ENCODE results near the gene DBH.

Gene DBH

DNA sequence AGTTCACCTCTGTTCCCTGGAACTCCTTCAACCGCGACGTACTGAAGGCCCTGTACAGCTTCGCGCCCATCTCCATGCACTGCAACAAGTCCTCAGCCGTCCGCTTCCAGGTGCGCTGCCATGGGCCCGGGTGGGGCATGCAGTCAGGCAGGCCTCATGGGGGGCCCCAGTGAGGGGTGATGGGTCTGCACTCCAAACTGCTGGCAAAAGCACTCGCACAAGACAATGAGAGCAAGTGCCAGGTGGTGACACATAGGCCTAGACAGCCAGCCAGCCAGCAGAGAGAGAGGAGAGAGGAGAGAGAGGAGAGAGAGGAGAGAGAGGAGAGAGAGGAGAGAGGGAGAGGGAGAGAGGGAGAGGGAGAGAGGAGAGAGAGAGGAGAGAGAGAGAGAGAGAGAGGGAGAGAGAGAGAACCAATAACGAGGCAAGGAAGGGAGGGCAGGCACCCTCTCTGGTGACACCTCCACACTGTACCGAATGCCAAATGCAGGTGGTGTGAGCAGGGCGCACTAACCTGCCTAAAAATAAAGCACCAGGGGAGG lies 21.0 kb downstream of the DBH start:
- no peak for TF ChIP-seq JUND (IDR thresholded peaks at IDR 0.05; ENCODE audit: low read depth)
- no peak for DNase-seq (ENCODE audit: low read depth in 1 of 2, low spot score in 1 of 2)
- in situ Hi-C loops (cut with HindIII; ENCODE audit: low pct_unique_long_range_greater_than_20kb, low sequenced_read_pairs), result no loop called here

- TF ChIP-seq JUND (IDR thresholded peaks at IDR 0.05; ENCODE audit: low read depth), result no peak
- DNase-seq (ENCODE audit: low read depth in 1 of 2, low spot score in 1 of 2), result peak; percentile 85 to 89
- in situ Hi-C loops (cut with HindIII; ENCODE audit: low pct_unique_long_range_greater_than_20kb, low sequenced_read_pairs), result no loop called here
Measured at GRCh38 chr9:133658442-133659431, 22.6 kb downstream of the DBH start.

- no peak for DNase-seq (ENCODE audit: low read depth in 1 of 2, low spot score in 1 of 2)
- in situ Hi-C loops (cut with HindIII; ENCODE audit: low pct_unique_long_range_greater_than_20kb, low sequenced_read_pairs), result no loop called here
- TF ChIP-seq JUND (IDR thresholded peaks at IDR 0.05; ENCODE audit: low read depth), result no peak
Measured at GRCh38 chr9:133659516-133659915, 23.4 kb downstream of the DBH start.

GRCh38 chr9:133661846-133662540 lies 25.8 kb downstream of the DBH start:
- in situ Hi-C loops (cut with HindIII; ENCODE audit: low pct_unique_long_range_greater_than_20kb, low sequenced_read_pairs), result no loop called here
- no peak for DNase-seq (ENCODE audit: low read depth in 1 of 2, low spot score in 1 of 2)
- TF ChIP-seq JUND (IDR thresholded peaks at IDR 0.05; ENCODE audit: low read depth), result no peak

GRCh38 chr9:133664173-133665050 lies 28.2 kb downstream of the DBH start:
- in situ Hi-C loops (cut with HindIII; ENCODE audit: low pct_unique_long_range_greater_than_20kb, low sequenced_read_pairs), result no loop called here
- no peak for DNase-seq (ENCODE audit: low read depth in 1 of 2, low spot score in 1 of 2)
- no peak for TF ChIP-seq JUND (IDR thresholded peaks at IDR 0.05; ENCODE audit: low read depth)

- no peak for DNase-seq (ENCODE audit: low read depth in 1 of 2, low spot score in 1 of 2)
- TF ChIP-seq JUND (IDR thresholded peaks at IDR 0.05; ENCODE audit: low read depth), result no peak
- in situ Hi-C loops (cut with HindIII; ENCODE audit: low pct_unique_long_range_greater_than_20kb, low sequenced_read_pairs), result no loop called here
Measured at GRCh38 chr9:133665096-133665495, 28.9 kb downstream of the DBH start.

DNA sequence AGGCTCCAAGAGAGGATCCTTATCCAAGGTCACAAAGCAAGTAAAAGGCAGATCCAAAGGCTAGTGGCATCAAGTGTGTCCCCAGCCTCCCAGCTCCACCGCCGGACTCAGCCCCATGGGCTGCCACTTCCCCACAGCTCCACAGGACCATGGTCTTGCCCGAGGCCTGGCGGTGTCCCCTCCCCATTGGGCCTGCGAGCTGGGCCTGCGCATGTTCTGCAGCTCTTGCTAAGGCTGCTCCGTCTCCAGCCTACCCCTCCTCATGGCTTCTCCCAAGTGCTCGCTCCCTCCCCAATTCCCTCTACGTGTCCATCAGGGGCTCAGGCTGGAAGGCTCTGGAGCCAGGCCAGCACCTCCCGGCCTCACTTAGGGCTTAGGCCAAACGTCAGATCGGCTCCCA lies 29.4 kb downstream of the DBH start:
- no peak for TF ChIP-seq JUND (IDR thresholded peaks at IDR 0.05; ENCODE audit: low read depth)
- in situ Hi-C loops (cut with HindIII; ENCODE audit: low pct_unique_long_range_greater_than_20kb, low sequenced_read_pairs), result no loop called here
- DNase-seq (ENCODE audit: low read depth in 1 of 2, low spot score in 1 of 2), result no peak

DNA sequence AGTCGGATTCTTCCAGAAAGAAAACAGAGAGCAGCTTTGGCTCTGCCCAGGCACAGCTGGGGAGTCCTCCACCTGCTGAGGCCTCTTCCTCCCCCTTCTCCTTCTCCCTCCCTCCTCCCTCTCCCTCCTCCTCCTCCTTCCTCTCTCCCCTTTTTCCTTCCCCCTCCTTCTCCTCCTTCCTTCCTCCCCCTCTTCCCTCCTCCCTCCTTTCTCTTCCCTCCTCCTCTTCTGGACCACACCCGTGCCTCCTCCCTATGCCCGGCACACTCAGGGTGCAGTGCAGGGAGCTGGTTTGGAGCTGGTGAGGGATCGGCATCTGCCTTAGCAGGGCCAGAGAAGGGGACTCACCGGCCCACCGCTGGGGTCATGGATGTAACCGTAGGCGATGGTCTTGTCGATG lies 30.2 kb downstream of the DBH start:
- TF ChIP-seq JUND (IDR thresholded peaks at IDR 0.05; ENCODE audit: low read depth), result no peak
- no peak for DNase-seq (ENCODE audit: low read depth in 1 of 2, low spot score in 1 of 2)
- in situ Hi-C loops (cut with HindIII; ENCODE audit: low pct_unique_long_range_greater_than_20kb, low sequenced_read_pairs), result no loop called here

DNA sequence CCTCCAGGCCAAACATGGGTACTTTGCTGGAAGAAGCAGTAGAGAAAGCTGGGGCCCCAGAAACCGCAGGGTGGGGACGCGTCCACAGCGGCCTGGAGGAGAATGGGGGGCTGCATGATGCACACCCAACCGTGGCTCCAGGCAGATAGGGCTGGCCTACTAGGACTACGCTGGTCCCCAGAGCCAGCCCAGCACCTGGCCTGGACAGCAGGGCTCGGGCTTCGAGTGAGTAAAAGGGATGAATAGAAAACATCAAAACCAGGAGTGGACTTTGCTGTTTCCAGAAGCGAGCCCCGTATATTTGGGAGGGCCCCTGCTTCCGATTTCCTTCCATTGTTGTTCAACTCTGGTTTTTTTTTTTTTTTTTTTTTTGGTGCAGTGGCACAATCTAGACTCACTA lies 30.7 kb downstream of the DBH start:
- TF ChIP-seq JUND (IDR thresholded peaks at IDR 0.05; ENCODE audit: low read depth), result no peak
- DNase-seq (ENCODE audit: low read depth in 1 of 2, low spot score in 1 of 2), result no peak
- in situ Hi-C loops (cut with HindIII; ENCODE audit: low pct_unique_long_range_greater_than_20kb, low sequenced_read_pairs), result no loop called here

DNA sequence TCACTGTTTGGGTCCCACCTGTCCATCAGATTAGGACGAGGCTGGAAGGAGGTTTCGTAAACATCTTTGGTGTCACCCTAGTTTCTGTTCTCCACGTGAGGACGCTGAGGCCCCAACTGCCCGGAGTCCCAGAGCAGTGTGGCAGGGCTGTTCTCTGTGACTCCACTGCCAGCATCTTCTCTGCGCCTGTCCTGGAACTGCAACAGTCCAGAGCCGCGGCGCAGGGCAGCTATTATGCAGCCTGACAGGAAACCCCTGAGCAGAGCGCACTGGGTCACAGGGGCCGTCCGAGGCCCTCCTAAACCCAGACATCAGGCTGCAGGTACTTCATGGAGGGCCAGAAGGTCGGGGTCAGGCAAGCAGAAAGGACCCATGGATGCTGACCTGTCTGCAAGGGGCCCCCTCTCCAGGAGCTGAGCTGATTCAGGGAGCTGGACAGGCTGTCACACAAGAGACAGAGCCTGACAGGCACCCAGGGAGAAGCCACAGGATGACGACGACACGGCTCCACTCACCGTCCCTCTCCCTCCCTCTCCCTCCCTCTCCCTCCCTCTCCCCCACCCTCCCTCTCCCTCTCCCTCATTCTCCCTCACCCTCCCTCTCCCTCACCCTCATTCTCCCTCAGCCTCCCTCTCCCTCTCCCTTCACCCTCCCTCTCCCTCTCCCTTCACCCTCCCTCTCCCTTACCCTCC lies 31.7 kb downstream of the DBH start:
- no peak for TF ChIP-seq JUND (IDR thresholded peaks at IDR 0.05; ENCODE audit: low read depth)
- DNase-seq (ENCODE audit: low read depth in 1 of 2, low spot score in 1 of 2), result no peak
- in situ Hi-C loops (cut with HindIII; ENCODE audit: low pct_unique_long_range_greater_than_20kb, low sequenced_read_pairs), result no loop called here

- no peak for TF ChIP-seq JUND (IDR thresholded peaks at IDR 0.05; ENCODE audit: low read depth)
- in situ Hi-C loops (cut with HindIII; ENCODE audit: low pct_unique_long_range_greater_than_20kb, low sequenced_read_pairs), result no loop called here
- no peak for DNase-seq (ENCODE audit: low read depth in 1 of 2, low spot score in 1 of 2)
Measured at GRCh38 chr9:133669182-133669801, 33.1 kb downstream of the DBH start.
